ENCODE measurements around the gene PHLPP1. TPM values are rescaled to one million over a fixed set of nuclear protein-coding genes. Genes with fewer than 3 reads are reported as not detected.
"Not testable (repeated sequence)": the region's sequence is repeated elsewhere in the genome, so short reads cannot be mapped to it uniquely, and the experiment has no call there.

The PHLPP1 gene
- 2.6 and 3.3 TPM in 2 replicates for total RNA-seq

DNA sequence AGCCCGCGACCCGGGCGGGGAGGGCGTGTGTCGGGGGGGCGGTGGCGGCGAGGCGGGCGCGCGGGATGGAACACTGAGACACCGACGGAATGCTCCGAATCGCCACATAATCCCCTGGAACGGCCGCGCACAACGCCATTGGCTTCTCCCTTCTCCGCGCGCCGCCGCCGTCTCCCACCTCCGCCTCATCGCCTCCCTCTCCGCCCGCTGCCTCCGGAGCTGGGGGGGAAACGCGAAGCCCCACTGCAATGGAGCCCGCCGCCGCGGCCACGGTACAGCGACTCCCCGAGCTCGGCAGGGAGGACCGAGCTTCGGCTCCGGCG is at the start of gene PHLPP1:
Gene PHLPP1 (plus strand): TSS at position 106 of the 323 bp plus-strand sequence. CDS start 143 bp downstream, at position 249.
- no peak for DNase-seq (ENCODE audit: low read depth in 2 of 2)

DNA sequence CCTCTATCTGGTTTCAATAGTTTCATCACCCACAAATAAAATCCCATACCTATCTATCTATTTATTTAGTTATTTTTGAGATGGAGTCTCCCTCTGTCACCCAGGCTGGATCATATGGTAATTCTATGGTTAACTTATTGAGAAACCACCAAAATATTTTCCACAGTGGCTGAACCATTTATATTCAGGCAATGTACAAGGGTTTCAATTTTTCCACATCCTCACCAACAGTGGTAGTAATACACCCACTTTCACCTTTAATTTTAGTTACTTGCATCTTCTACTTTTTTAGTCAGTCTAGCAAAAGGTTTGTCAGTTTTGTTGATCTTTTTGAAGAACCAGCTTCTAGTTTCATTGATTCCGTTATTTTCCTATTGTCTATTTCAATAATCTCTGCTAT is 46.1 kb upstream of the PHLPP1 start:
- no peak for DNase-seq (ENCODE audit: low read depth in 2 of 2)

DNA sequence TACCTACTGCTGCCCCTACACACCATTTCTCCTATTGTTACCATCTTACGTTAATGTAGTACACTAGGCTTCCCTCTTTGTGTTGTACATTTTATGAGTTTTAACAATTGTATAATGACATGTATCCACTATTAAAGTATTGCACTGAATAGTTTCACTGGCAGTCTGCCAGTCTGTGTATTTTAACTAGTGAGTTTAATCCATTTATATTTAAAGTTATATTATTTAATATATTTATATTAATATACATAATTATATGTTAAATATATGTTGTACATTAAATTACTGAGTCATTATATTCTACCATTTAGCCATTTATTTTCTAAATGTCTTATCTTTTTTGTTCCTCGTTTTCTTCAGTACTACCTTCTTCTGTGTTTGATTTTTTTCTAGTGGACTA is 44.8 kb upstream of the PHLPP1 start:
- no peak for DNase-seq (ENCODE audit: low read depth in 2 of 2)

DNA sequence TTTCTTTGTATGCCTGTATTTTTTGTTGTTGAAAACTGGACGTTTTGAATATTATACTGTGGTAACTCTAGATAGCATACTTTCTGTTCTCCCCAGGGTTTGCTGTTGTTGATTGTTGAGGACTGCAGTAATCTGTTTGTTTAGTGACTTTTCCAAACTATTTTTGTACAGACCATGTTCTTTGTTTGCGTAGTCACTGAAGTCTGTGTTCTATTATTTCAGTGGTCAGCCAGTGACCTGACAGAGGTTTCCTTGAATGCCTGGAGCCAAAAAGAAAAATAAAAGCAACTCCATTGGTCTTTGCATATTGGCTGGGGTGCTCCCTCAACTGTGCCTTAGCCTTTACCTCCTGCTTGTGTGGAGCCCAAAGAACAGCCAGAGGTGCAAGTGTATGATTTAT is 42.7 kb upstream of the PHLPP1 start:
- DNase-seq (ENCODE audit: low read depth in 2 of 2): no peak

DNA sequence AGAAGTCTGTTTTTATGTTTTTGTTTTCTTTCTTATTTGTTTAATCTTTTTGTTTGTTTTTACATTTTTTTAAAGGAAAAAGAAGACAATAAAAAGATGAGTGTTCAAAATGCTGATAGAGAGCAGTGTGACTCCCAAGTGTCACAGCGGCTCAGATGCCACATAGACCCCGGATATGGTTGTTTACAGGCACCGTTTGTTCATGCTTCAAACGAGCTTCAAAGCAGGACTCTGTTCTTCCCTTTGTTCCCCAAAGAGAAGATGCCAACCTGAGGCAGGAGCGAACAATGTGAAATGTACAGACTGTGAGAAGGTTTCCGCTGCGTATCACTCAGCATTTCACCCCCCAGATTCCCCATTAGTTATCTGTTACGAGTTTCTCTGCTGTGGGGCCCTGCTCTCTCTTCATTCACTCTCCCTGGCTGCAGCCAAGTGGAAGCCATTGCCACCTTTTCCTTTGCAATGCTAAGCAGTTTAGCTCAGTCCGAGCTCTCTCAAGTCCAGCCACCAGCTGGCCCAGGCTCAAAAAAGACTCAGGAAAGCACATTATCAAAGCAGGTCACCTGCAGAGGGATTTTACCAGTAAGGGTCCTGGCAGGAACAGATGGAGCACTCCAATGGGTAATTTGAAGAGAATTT is 36.4 kb upstream of the PHLPP1 start:
- DNase-seq (ENCODE audit: low read depth in 2 of 2): no peak

DNA sequence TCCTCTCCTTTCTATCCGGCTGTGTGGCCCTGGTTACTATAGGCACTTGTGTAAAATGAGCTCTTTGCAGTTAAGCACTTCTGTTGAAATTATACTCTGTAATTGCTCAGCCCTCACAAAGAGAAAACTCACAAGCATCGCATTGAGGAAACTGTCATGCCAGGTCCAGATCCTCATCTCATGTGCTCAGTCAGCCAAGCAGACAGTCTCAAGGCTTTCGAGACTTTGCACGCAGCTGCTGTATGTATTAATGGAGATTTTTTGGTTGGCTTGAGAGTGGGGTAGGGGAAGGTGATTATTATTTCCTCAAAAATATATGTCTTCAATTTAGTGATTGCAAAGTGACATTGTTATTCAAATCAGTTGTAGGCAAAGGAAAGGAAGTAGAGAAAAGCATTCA is 33.0 kb upstream of the PHLPP1 start:
- no peak for DNase-seq (ENCODE audit: low read depth in 2 of 2)

DNA sequence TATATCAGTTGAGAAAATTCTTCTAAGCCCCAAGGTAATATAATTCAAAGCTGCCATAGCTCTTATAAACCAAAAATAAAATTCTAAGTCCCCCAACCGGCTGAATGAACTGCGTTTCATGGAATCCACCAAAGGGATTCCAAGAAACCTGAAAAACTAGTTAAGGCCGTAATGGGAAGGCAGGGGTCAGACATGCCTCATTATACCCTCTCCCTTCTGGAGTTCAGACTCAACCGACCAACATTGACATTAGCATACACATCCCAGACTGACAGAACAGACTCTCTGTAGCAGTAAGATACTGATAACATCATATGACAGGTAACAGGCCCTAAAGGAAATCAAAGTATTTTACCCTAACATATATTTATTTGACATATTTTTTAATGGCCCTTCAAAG is 31.4 kb upstream of the PHLPP1 start:
- DNase-seq (ENCODE audit: low read depth in 2 of 2): no peak

DNA sequence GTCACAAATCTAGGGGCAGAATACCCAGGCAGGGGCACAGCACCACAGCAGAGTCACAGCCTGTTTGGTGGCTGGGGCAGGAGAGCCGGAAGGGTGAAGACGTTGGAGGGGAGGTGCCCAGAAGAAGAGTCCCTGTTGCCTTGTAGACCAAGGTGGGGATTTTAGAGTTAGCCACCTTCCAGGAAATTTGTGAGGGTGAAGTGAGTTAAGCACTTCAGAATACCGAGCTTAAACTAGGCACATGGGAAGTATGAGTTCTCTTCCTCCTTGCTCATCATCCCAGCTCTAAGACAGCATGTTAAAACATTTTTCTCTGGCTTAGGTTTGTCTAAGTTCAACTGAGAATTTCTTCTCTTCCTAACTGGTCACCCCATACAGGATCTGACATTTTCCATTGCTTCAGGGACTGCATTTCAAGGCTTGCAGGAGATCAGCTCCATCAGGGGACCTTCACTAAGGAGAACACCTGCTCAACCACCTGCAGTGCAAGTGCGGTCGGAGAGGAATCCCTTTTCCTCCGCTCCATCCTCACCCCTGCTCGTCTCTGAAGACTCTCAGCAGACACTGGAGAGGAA is 26.5 kb upstream of the PHLPP1 start:
- no peak for DNase-seq (ENCODE audit: low read depth in 2 of 2)

DNA sequence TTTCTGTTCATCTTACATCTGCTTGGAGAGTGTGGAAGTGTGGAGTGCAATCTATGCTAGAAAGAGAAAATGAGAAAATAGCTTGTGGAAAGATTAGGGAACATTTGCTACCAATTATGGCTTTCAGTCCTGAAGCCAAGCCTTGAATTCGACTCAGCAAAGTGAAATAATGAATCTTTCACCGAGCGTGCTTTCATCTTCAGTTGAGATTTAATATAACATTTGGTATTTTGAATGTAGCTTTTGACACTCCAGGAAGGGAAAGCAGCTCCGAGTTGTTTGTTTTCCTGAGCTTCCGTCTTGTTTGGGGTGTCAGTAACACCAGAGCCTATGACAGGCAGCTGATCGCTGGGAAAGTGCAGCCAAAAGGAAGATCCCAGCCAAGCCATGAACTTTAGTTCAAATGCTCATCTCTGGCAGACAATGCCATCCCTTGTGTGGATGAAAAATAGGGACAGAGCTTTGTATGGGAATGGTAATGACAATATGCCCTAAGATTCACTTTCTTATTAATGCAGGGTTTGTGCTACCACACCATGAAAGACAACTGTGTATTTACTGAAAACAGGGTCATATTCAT is 25.0 kb upstream of the PHLPP1 start:
- DNase-seq (ENCODE audit: low read depth in 2 of 2): no peak

DNA sequence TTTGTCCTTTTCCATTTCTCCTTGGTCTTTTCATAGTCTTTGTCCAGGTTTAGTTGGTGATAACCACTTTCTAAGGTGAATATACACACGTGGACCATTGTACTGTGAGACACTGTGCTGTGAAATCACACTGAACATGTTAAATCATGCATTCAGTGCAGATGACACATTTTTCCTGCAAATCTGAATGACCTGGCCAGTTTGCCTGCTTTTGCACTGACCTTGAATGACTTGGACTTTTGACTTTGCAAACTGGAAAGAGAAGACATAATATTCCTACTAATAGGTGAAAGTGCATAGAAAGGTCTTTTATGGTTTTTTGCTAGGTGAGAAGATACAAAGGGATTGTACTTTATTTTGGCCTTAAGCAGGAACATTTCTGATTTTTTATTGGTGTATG is 21.7 kb upstream of the PHLPP1 start:
- DNase-seq (ENCODE audit: low read depth in 2 of 2): no peak

DNA sequence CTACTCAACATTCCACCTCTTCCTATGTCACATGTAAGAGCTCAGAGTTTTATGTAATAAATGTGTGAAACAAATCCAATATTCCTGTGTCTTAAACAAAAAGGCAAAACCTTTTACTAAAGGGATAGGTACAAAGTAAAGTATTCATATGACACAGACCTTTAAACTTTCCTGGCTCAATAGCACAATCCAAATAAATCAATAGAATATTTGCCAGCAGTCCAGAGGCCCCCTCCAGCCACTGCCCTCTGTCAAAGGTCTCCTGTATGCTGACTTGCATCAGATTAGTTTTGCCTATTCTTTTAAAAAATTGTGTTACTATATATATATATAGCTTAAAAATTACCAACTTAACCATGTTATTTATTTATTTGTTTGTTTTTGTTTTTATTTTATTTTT is 17.7 kb upstream of the PHLPP1 start:
- DNase-seq (ENCODE audit: low read depth in 2 of 2): no peak

DNA sequence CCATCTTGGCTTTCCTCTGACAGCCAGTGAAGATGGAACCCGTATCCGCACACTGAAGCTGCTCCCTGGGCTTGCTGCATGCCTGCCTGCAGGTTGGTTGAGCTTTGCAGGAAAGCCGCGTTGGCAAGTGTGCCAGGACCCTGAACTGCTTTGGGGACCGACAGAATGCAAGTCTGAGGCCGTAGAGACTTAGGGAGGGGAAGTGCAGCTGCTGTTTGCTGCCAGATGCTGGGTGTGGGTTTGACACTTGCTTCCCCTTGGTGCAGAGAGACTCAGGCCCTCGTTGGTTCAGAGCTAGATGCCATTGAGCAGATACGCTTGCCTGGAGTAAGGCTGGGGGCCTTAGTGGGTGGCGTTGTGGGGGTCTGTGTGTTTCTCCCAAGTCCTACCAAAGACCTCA is 13.1 kb upstream of the PHLPP1 start:
- DNase-seq (ENCODE audit: low read depth in 2 of 2): no peak

DNA sequence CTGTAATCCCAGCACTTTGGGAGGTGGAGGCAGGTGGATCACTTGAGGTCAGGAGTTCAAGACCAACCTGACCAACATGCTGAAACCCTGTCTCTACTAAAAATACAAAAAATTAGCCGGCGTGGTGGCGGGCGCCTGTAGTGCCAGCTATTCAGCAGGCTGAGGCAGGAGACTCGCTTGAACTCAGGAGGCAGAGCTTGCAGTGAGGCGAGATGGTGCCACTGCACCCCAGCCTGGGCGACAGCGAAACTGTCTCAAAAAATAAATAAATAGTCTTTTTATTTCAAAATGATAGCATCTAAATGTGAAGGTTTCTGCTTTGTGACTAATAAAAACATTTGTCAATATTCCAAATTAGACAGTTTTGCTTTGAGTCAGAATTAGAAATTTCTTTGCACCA is 8.5 kb upstream of the PHLPP1 start:
- DNase-seq (ENCODE audit: low read depth in 2 of 2): not testable (repeated sequence)

DNA sequence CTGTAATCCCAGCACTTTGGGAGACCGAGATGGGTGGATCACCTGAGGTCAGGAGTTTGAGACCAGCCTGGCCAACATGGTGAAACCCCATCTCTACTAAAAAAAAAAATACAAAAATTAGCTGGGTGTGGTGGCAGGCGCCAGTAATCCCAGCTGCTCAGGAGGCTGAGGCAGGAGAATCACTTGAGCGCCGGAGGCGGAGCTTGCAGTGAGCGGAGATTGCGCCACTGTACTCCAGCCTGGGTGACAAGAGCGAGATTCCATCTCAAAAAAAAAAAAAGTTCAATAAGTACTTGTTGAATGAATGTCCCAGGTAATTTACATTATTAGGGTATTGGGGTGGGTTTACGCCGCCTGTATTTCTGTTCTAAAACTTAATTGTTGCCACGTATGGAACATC is 5.4 kb upstream of the PHLPP1 start:
- DNase-seq (ENCODE audit: low read depth in 2 of 2): not testable (repeated sequence)

DNA sequence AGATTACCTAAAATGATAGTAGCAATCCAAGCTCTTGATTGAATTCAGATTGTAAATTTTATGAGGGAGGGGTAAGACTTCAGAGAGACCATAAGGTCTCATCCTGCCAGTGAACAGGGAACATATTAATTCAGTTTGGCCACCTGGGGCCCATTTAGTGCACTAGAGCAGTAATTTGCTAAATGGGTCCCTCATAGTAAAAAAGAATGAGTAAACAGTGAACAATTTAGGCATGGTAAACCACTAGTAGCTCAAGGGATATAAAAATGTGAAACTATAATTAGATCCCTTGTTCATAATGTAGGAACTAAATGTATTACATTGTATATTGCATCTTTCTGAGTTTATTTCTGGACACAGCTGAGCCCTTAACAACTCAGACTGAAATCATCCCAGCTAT is 4.9 kb upstream of the PHLPP1 start:
- DNase-seq (ENCODE audit: low read depth in 2 of 2): no peak

DNA sequence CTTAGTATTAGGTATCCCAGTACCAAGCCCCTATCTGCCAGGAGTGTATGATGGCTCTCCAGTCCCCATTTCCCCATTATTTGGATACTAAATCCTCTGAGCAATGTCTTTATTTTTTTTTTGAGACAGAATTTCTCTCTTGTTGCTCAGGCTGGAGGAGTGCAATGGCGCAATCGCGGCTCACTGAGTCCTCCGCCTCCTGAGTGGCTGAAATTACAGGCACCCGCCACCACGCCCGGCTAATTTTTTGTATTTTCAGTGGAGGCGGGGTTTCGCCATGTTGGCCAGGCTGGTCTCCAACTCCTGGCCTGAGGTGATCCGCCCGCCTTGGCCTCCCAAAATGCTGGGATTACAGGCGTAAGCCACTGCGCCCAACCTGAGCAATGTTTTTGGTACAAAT is 3.6 kb upstream of the PHLPP1 start:
- DNase-seq (ENCODE audit: low read depth in 2 of 2): no peak

DNA sequence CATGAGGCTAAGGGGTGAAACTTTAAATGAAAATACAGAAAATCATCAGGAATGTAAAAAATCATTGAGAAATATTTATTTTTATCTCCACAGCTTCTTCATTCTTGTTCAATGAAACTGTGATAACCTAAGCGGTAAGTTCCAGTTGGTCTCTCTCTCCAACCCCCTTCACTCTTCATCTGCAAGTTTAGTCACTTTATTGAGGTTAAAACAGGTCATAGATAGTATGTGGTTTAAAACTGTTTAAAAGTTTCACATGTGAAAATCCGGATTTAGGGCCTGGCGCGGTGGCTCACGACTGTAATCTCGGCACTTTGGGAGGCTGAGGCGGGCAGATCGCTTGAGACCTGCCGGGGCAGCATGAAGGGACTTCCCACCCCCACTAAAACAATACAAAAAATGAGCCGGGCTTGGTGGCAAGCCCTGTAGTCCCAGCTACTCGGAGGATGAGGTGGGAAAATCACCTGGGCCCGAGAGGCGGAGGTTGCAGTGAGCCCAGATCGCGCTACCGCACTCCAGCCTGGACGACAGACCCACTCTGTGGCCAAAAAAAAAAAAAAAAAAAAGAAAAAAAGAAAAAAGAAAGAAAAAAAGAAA is 1.6 kb upstream of the PHLPP1 start:
- no peak for DNase-seq (ENCODE audit: low read depth in 2 of 2)

DNA sequence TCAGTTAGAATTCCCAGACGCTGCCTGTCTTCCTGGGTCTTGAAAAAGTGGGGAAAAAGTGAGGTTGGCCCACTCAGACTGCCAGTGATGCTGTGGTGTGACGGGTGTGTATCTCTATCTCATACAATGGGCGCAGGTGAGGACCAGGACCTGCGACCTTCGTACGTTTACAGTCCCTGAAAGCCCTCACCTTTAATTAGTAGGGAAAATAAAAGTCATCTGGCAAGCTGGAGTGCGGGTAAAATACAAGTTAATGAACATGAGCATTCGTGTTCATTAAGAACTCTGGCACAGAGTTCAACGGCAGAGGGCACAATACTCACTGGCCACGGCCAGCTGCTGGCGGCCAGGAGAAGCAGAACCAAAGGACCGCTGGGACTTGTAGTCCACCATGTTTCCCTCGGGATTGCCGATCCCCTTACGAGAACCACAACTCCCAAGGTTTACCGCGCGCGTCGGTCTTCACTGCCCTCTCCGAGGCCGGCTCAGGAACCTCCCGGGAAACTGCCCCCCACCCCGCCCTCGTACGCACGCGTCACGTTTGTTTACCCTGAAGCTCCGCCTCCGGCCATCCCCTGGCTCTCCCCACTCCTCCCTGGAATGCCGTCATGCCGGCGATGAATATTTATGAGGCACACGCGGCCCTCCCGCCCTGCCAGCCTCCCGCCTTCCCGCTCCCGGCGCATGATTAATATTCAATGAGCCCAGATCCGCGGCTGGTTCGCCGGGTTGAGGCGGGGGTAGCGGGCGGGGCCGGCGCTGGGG is 488 bp upstream of the PHLPP1 start:
- peak; percentile 100 for DNase-seq (ENCODE audit: low read depth in 2 of 2)

DNA sequence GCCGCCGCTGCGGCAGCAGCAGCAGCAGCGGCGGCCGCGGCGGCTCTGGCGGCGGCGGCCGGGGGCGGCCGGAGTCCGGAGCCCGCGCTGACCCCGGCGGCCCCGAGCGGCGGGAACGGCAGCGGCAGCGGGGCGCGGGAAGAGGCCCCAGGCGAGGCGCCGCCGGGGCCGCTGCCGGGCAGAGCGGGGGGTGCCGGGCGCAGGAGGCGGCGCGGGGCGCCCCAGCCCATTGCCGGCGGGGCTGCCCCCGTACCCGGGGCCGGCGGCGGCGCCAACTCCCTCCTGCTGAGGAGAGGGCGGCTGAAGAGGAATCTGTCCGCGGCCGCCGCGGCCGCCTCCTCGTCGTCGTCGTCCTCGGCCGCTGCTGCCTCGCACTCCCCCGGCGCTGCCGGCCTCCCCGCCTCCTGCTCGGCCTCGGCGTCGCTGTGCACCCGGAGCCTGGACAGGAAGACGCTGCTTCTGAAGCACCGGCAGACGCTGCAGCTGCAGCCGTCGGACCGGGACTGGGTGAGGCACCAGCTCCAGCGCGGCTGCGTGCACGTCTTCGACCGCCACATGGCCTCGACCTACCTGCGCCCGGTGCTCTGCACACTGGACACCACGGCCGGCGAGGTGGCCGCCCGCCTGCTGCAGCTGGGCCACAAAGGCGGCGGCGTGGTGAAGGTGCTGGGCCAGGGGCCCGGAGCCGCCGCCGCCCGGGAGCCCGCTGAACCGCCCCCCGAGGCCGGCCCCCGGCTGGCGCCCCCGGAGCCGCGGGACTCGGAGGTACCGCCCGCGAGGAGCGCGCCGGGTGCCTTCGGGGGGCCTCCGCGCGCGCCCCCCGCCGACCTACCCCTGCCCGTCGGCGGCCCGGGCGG is 646 bp downstream of the PHLPP1 start:
- peak; percentile 71 to 78 for DNase-seq (ENCODE audit: low read depth in 2 of 2)

DNA sequence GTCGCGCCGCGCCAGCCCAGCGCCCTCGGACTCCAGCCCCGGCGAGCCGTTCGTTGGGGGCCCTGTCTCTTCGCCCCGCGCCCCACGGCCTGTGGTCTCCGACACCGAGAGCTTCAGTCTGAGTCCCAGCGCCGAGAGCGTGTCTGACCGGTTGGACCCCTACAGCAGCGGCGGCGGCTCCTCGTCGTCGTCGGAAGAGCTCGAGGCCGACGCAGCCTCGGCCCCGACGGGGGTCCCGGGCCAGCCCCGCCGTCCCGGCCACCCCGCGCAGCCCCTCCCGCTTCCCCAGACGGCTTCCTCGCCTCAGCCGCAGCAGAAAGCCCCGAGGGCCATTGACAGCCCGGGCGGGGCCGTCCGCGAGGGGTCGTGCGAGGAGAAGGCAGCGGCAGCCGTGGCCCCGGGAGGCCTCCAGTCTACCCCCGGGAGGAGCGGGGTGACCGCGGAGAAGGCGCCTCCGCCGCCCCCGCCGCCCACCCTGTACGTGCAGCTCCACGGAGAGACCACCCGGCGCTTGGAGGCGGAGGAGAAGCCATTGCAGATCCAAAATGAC is 1.4 kb downstream of the PHLPP1 start:
- DNase-seq (ENCODE audit: low read depth in 2 of 2): peak; percentile 48 to 57
